H1 (cell line): ENCODE results near the gene LMTK3. TPM values are rescaled to one million over a fixed set of nuclear protein-coding genes. Genes with fewer than 3 reads are reported as not detected.

Source experiments
- CTCF ChIA-PET: fragments of 300-600 bp; sonication (Branson Sonifier 250); formaldehyde crosslinking; loops from one replicate; lab custom pipeline; 2021; ENCODE audit not compliant: partially characterized antibody; lab: Charles Lee
- POLR2A ChIA-PET: fragments of 300-600 bp; sonication (Branson Sonifier 250); formaldehyde crosslinking; loops from one replicate; lab custom pipeline; 2021; ENCODE audit warnings: inconsistent platforms; ENCODE audit not compliant: partially characterized antibody; lab: Charles Lee
- DNase-seq, 2 experiments: peaks; one replicate each; pipeline versions ENCODE4 v3.0.0 to v3.0.0-alpha.2; 2010 to 2022; ENCODE audit warnings: low spot score in 2 of 2, low read depth in 1 of 2, mixed read lengths in 1 of 2
- FAIRE-seq: peaks from 2 replicates; lab custom pipeline; 2011; peaks lifted over from hg19 to GRCh38; lab: Jason Lieb, UNC
- H2AFZ ChIP-seq: 2 replicates; pipeline ENCODE4 v1.8.1; 2012; ENCODE audit warnings: low read length, inconsistent platforms
- H2AK5ac ChIP-seq: 2 replicates; pipeline ENCODE4 v1.6.1; 2013; ENCODE audit warnings: low read depth, low read length
- H2BK120ac ChIP-seq: replicated peaks from 2 replicates; pipeline ENCODE3; 2013; ENCODE audit warnings: low read depth, low read length, inconsistent platforms
- H2BK12ac ChIP-seq: 2 replicates; pipeline ENCODE4 v1.6.1; 2013; ENCODE audit warnings: low read depth, low read length
- H2BK15ac ChIP-seq: 2 replicates; pipeline ENCODE4 v1.6.1; 2013; ENCODE audit warnings: low read length
- H2BK20ac ChIP-seq: 2 replicates; pipeline ENCODE4 v1.6.1; 2013; ENCODE audit warnings: low read length
- H2BK5ac ChIP-seq: 2 replicates; pipeline ENCODE4 v1.6.1; 2013; ENCODE audit warnings: low read depth, low read length
- H3K14ac ChIP-seq: 2 replicates; pipeline ENCODE4 v1.6.1; 2013; ENCODE audit warnings: inconsistent platforms; ENCODE audit not compliant: insufficient read length
- H3K18ac ChIP-seq: 2 replicates; pipeline ENCODE4 v1.6.1; 2013; ENCODE audit warnings: low read length; ENCODE audit errors: extremely low read depth
- H3K23ac ChIP-seq: 2 replicates; pipeline ENCODE4 v1.6.1; 2013; ENCODE audit warnings: inconsistent platforms; ENCODE audit not compliant: insufficient read length
- H3K23me2 ChIP-seq: 2 replicates; pipeline ENCODE4 v1.6.1; 2013; ENCODE audit warnings: low read depth, low read length
- H3K27ac ChIP-seq: 2 replicates; pipeline ENCODE4 v1.6.1; 2011; ENCODE audit warnings: low read depth, low read length, inconsistent platforms
- H3K27me3 ChIP-seq, 4 experiments: replicated peaks in 1 of 4; 1 replicate in 1 of 4; 2 replicates in 3 of 4; pipeline versions ENCODE4 v1.6.1 to v1.8.1; 2011 to 2013; ENCODE audit warnings: low read length in 3 of 4, mild to moderate bottlenecking in 3 of 4, inconsistent platforms in 2 of 4, mixed read lengths in 2 of 4, moderate library complexity in 1 of 4; ENCODE audit not compliant: control insufficient read depth in 3 of 4, insufficient read depth in 3 of 4; ENCODE audit errors: extremely low read depth in 1 of 4
- H3K36me3 ChIP-seq, 4 experiments: 2 replicates each; pipeline versions ENCODE4 v1.6.1 to v1.8.1; 2011 to 2013; ENCODE audit warnings: mild to moderate bottlenecking in 4 of 4, low read length in 3 of 4, moderate library complexity in 2 of 4, control low read depth in 1 of 4, inconsistent platforms in 1 of 4; ENCODE audit not compliant: insufficient read depth in 4 of 4, control insufficient read depth in 2 of 4
- H3K4ac ChIP-seq: replicated peaks from 2 replicates; pipeline ENCODE3; 2013; ENCODE audit warnings: low read length, low read depth, mixed read lengths, inconsistent platforms; ENCODE audit not compliant: insufficient read length
- H3K4me1 ChIP-seq, 4 experiments: replicated peaks in 1 of 4; 1 replicate in 1 of 4; 2 replicates in 3 of 4; pipeline versions ENCODE4 v1.6.1 to v1.8.1; 2011 to 2013; ENCODE audit warnings: low read length in 3 of 4, inconsistent platforms in 2 of 4, mixed read lengths in 1 of 4; ENCODE audit not compliant: insufficient read depth in 4 of 4, control insufficient read depth in 3 of 4
- H3K4me2 ChIP-seq, 2 experiments: 2 replicates each; pipeline versions ENCODE4 v1.6.1 to v1.8.1; 2011 to 2013; ENCODE audit warnings: low read depth in 2 of 2, low read length in 2 of 2, control low read depth in 1 of 2, inconsistent platforms in 1 of 2, mild to moderate bottlenecking in 1 of 2; ENCODE audit not compliant: insufficient read depth in 1 of 2
- H3K4me3 ChIP-seq, 4 experiments: fragments of 200-600, 300-600 bp in 1 of 4; sonication (generic), shearing (Covaris generic), sonication (Bioruptor Twin) in 1 of 4; 2 replicates each; pipeline versions ENCODE4 v1.5.1 to v1.8.1; 2011 to 2016; ENCODE audit warnings: low read length in 4 of 4, low read depth in 3 of 4, control low read depth in 2 of 4, inconsistent platforms in 2 of 4, mild to moderate bottlenecking in 2 of 4, mixed read lengths in 1 of 4, moderate library complexity in 1 of 4; ENCODE audit not compliant: insufficient read depth in 2 of 4; ENCODE audit errors: extremely low read depth in 1 of 4
- H3K56ac ChIP-seq: replicated peaks from 2 replicates; pipeline ENCODE3; 2013; ENCODE audit warnings: low read depth, mild to moderate bottlenecking, mixed read lengths, low read length, inconsistent platforms; ENCODE audit not compliant: insufficient read length
- H3K79me1 ChIP-seq: 2 replicates; pipeline ENCODE4 v1.6.1; 2013; ENCODE audit warnings: low read depth, low read length, control low read depth
- H3K79me2 ChIP-seq, 2 experiments: 2 replicates each; pipeline versions ENCODE4 v1.6.1 to v1.8.1; 2012 to 2013; ENCODE audit warnings: low read length in 2 of 2, mild to moderate bottlenecking in 2 of 2, inconsistent platforms in 1 of 2; ENCODE audit not compliant: insufficient read depth in 2 of 2, control insufficient read depth in 1 of 2
- H3K9ac ChIP-seq, 4 experiments: replicated peaks in 1 of 4; 1 replicate in 1 of 4; 2 replicates in 3 of 4; pipeline versions ENCODE4 v1.6.1 to v1.8.1; 2011 to 2013; ENCODE audit warnings: low read depth in 3 of 4, low read length in 3 of 4, control low read depth in 2 of 4, mild to moderate bottlenecking in 2 of 4, moderate library complexity in 2 of 4, inconsistent platforms in 1 of 4; ENCODE audit errors: extremely low read depth in 1 of 4
- H3K9me3 ChIP-seq, 2 experiments: 2 replicates each; pipeline versions ENCODE4 v1.6.1 to v1.8.1; 2012 to 2013; ENCODE audit warnings: mild to moderate bottlenecking in 2 of 2, moderate library complexity in 2 of 2, control low read depth in 1 of 2, inconsistent platforms in 1 of 2, low read depth in 1 of 2, low read length in 1 of 2, mixed read lengths in 1 of 2; ENCODE audit not compliant: insufficient read depth in 2 of 2
- H4K20me1 ChIP-seq, 2 experiments: replicated peaks in 1 of 2; 2 replicates each; pipeline versions ENCODE3 to v1.8.1; 2011 to 2013; ENCODE audit warnings: inconsistent platforms in 2 of 2, low read length in 2 of 2, mild to moderate bottlenecking in 1 of 2; ENCODE audit not compliant: insufficient read depth in 2 of 2, control insufficient read depth in 1 of 2
- H4K5ac ChIP-seq: 2 replicates; pipeline ENCODE4 v1.6.1; 2013; ENCODE audit warnings: low read length, low read depth, mixed read lengths, inconsistent platforms; ENCODE audit not compliant: insufficient read length
- H4K8ac ChIP-seq: 2 replicates; pipeline ENCODE4 v1.8.0; 2013; ENCODE audit warnings: mild to moderate bottlenecking, moderate library complexity, low read length, inconsistent platforms; ENCODE audit not compliant: insufficient read depth; ENCODE audit errors: extremely low read depth
- H4K91ac ChIP-seq: replicated peaks from 2 replicates; pipeline ENCODE3; 2013; ENCODE audit warnings: low read length, mixed read lengths, inconsistent platforms; ENCODE audit not compliant: insufficient read length
- CHD1 ChIP-seq: IDR thresholded peaks from 2 replicates; pipeline ENCODE4 v1.6.1; 2012; ENCODE audit warnings: low read depth, low read length, improper control_type of control experiment
- WGBS, 2 experiments: shearing (Covaris generic) in 1 of 2; methylation state at CpG; one replicate each; pipeline versions ENCODE4 v1.1.6 to v1.1.7; 2013 to 2015; ENCODE audit warnings: low lambda C conversion rate in 2 of 2, mixed read lengths in 2 of 2, inconsistent platforms in 1 of 2, low coverage in 1 of 2, missing lambda C conversion rate in 1 of 2; ENCODE audit not compliant: insufficient replicate concordance in 2 of 2, insufficient coverage in 1 of 2, insufficient read length in 1 of 2; ENCODE audit errors: extremely low coverage in 1 of 2, missing lambda C conversion rate in 1 of 2; 5-methylcytosine and 5-hydroxymethylcytosine counted together
- polyA plus RNA-seq, 7 experiments: library from polyadenylated mRNA; depleted of rRNA in 3 of 7; stranded (reverse) in 5 of 7; unstranded in 2 of 7; fragments of >200 nt in 5 of 7; fragments of 200-250 nt in 2 of 7; gene quantifications; 1 replicate in 5 of 7; 2 replicates in 1 of 7; 4 replicates in 1 of 7; pipeline versions ENCODE4 v1.2.1 to v1.2.3, GENCODE V29; 2011 to 2013; ENCODE audit warnings: missing spikeins in 2 of 7, mixed read lengths in 2 of 7
- total RNA-seq: library from RNA; stranded (reverse); fragmentation: NEBNext Ultra II Directional; extraction: Animal tissue kit (Norgen Biotek cat#: 25700); gene quantifications from 2 replicates; pipeline ENCODE4 v1.2.1, GENCODE V29; 2021

The LMTK3 gene
- total and polyA plus RNA-seq, 2 of the 8 experiments (the other 6 are each of a cell fraction or from before 2014, with no cell fraction given) = 2.7 to 12.4 TPM

- TF ChIP-seq CHD1 = no peak
- TF ChIP-seq, all 59 proteins: peak for 0
- no peak for DNase-seq
- H2BK20ac ChIP-seq = no peak overlapping the region
- H3K9ac ChIP-seq = no peak overlapping the region
- H4K8ac ChIP-seq = no peak overlapping the region
- no peak for FAIRE-seq
- ChIA-PET CTCF (interaction anchor here (0.5 to 1.9 kb wide), 7 partner anchors 11 to 1013 kb away, joined by 3 to 8 read pairs (median 4); no protein-coding TSS in a partner anchor), POLR2A (interaction anchor here (0.7 to 3.0 kb wide), 8 partner anchors 10 to 54 kb away, joined by 3 to 13 read pairs (median 6); partner anchors contain the start of genes KCNJ14 and KDELR1)
- no peak overlapping the region for H3K18ac ChIP-seq
- no peak overlapping the region for H3K56ac ChIP-seq
- peak overlapping the region; percentile 17; the same call in 1 of the 2 replicates for H2BK12ac ChIP-seq
- WGBS, 2 experiments = 73% methylated on average over 3 of the region's 3 CpGs; no CpG with 5 or more reads in 1 of the 2 experiments
- peaks cover 0 to 11% of the 10 kb centered on the region in 2 experiments for H4K20me1 ChIP-seq
- peak overlapping the region; percentile 53 to 85 for H3K4me2 ChIP-seq
- no peak overlapping the region for H2BK120ac ChIP-seq
- H4K5ac ChIP-seq = no peak overlapping the region
- no peaks in the 10 kb centered on the region for H3K27me3 ChIP-seq
- no peak overlapping the region for H2AFZ ChIP-seq
- H3K79me2 ChIP-seq = peaks cover 0 to 8% of the 10 kb centered on the region in 2 experiments; a peak in 2 of 4 replicates
- no peak overlapping the region for H4K91ac ChIP-seq
- H3K4me1 ChIP-seq = peaks cover 0 to 5% (median 4%) of the 10 kb centered on the region in 4 experiments; a peak in 4 of 7 replicates
- no peak overlapping the region for H3K14ac ChIP-seq
- H2AK5ac ChIP-seq = 0 out of 2 replicates have a peak overlapping the region, but pooled peaks have one; percentile 24
- no peak overlapping the region for H3K23ac ChIP-seq
- no peak overlapping the region for H2BK15ac ChIP-seq
- H3K4ac ChIP-seq = no peak overlapping the region
- H2BK5ac ChIP-seq = no peak overlapping the region
- peaks cover 2% of the 10 kb centered on the region; the same call in 1 of the 2 replicates for H3K79me1 ChIP-seq
- H3K36me3 ChIP-seq = peaks cover 6 to 23% (median 17%) of the 10 kb centered on the region in 4 experiments; a peak in 7 of 8 replicates
- no peak overlapping the region for H3K27ac ChIP-seq
- H3K4me3 ChIP-seq = peak overlapping the region; percentile 80 to 99 (median 95); a peak in 5 of 8 replicates
- peaks cover 9% of the 10 kb centered on the region for H3K23me2 ChIP-seq
- no peaks in the 10 kb centered on the region for H3K9me3 ChIP-seq
These were observed 66.8 kb downstream of the LMTK3 start for GRCh38 chr19:48444936-48445200.
